ENCODE results near the gene DOK4. TPM values are rescaled to one million over a fixed set of nuclear protein-coding genes. Genes with fewer than 3 reads are reported as not detected.
"Not testable (repeated sequence)": the region's sequence is repeated elsewhere in the genome, so short reads cannot be mapped to it uniquely, and the experiment has no call there.

Gene DOK4
- total RNA-seq, 1 experiment from 2014 or later, result 9.6 TPM

GRCh38 chr16:57504001-57504400, 17.7 kb upstream of the DOK4 start:
- DNase-seq (ENCODE audit: extremely low read depth, low read depth), result no peak

- no peak for DNase-seq (ENCODE audit: extremely low read depth, low read depth)
Measured at GRCh38 chr16:57503366-57503765, 17.1 kb upstream of the DOK4 start.

- DNase-seq (ENCODE audit: extremely low read depth, low read depth), result no peak
Measured at GRCh38 chr16:57502048-57502775, 15.9 kb upstream of the DOK4 start.

- no peak for DNase-seq (ENCODE audit: extremely low read depth, low read depth)
Measured at GRCh38 chr16:57501492-57501891, 15.2 kb upstream of the DOK4 start.

- no peak for DNase-seq (ENCODE audit: extremely low read depth, low read depth)
Measured at GRCh38 chr16:57500578-57501111, 14.4 kb upstream of the DOK4 start.

- DNase-seq (ENCODE audit: extremely low read depth, low read depth), result not testable (repeated sequence)
Measured at GRCh38 chr16:57499941-57500340, 13.6 kb upstream of the DOK4 start.

- no peak for DNase-seq (ENCODE audit: extremely low read depth, low read depth)
Measured at GRCh38 chr16:57498031-57498430, 11.7 kb upstream of the DOK4 start.

- DNase-seq (ENCODE audit: extremely low read depth, low read depth), result no peak
Measured at GRCh38 chr16:57497121-57497520, 10.8 kb upstream of the DOK4 start.

GRCh38 chr16:57493767-57494166, 7.5 kb upstream of the DOK4 start:
- no peak for DNase-seq (ENCODE audit: extremely low read depth, low read depth)

- DNase-seq (ENCODE audit: extremely low read depth, low read depth), result no peak
Measured at GRCh38 chr16:57489229-57489628, 2.9 kb upstream of the DOK4 start.

GRCh38 chr16:57486858-57487834, 853 bp upstream of the DOK4 start:
- DNase-seq (ENCODE audit: extremely low read depth, low read depth), result no peak

- no peak for DNase-seq (ENCODE audit: extremely low read depth, low read depth)
Measured at GRCh38 chr16:57485091-57485915, 990 bp downstream of the DOK4 start.

- DNase-seq (ENCODE audit: extremely low read depth, low read depth), result no peak
Measured at GRCh38 chr16:57484515-57485005, 1.7 kb downstream of the DOK4 start.

GRCh38 chr16:57483725-57484514, 2.4 kb downstream of the DOK4 start:
- no peak for DNase-seq (ENCODE audit: extremely low read depth, low read depth)

GRCh38 chr16:57482845-57483545, 3.3 kb downstream of the DOK4 start:
- no peak for DNase-seq (ENCODE audit: extremely low read depth, low read depth)

- DNase-seq (ENCODE audit: extremely low read depth, low read depth), result no peak
Measured at GRCh38 chr16:57481421-57481820, 4.9 kb downstream of the DOK4 start.

GRCh38 chr16:57480754-57481230, 5.5 kb downstream of the DOK4 start:
- DNase-seq (ENCODE audit: extremely low read depth, low read depth), result no peak

GRCh38 chr16:57479976-57480753, 6.1 kb downstream of the DOK4 start:
- DNase-seq (ENCODE audit: extremely low read depth, low read depth), result peak; percentile 56

All from NCI-H460 (cell line).